NCI-H2171 (cell line): ENCODE measurements around the gene ANXA3.
"Not testable (repeated sequence)": the region's sequence is repeated elsewhere in the genome, so short reads cannot be mapped to it uniquely, and the experiment has no call there.

Experiments used
- DNase-seq: peaks from one replicate; lab custom pipeline; 2025; lab: John Stamatoyannopoulos, UW

ANXA3 gene

DNA sequence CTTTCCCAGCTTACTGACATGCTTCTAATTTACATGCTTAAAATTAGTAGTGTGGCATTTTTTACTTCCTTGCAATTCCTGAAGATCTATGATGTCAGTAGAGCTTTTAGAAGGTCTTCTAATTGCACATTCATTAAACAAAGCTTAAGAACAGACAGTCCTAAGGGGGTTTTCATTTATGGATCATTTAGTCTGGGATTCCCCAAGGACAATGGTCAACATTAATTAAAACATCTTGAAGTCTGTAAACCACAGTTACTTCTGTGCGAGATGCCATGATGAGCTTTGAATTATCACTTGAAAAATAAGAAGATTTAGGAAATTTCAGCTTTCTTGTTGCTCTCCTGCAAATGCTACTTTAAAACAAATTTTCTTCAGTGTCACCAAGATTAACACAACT is 20.2 kb downstream of the ANXA3 start:
- no peak for DNase-seq

DNA sequence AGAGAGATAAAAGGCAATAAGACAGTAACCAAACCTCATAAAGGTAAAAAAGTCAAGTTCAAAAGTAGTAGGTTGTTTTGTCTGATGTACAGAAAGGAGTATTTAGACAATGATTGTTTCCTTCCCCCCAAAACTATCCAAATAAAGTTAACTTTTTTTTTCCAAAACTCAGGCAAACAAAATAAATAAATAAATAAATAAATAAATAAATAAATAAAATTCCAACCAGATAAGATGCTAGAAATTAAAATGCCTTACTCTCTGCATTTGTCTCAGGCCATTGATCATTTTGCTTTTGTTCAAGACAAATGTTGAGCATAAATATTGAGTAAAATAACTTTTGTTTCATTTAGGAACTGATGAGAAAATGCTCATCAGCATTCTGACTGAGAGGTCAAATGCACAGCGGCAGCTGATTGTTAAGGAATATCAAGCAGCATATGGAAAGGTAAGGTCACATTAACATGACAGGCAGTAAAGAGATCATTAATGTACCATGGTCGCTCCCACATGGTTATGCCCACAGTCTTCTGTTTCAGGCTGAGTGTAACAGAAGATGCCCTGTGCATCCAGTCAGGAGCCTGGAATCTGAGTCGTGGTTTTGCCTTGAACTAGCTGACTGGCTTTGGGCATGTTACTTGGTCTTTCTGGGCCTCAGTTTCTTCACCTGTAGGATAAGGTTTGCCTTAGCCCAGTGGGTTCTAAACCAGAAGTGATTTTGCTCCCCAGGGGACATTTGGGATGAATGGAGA is 27.3 kb downstream of the ANXA3 start:
- DNase-seq = no peak

GRCh38 chr4:78581618-78582017 is 30.0 kb downstream of the ANXA3 start:
- no peak for DNase-seq

- no peak for DNase-seq
Measured at GRCh38 chr4:78584863-78585547, 33.4 kb downstream of the ANXA3 start.

DNA sequence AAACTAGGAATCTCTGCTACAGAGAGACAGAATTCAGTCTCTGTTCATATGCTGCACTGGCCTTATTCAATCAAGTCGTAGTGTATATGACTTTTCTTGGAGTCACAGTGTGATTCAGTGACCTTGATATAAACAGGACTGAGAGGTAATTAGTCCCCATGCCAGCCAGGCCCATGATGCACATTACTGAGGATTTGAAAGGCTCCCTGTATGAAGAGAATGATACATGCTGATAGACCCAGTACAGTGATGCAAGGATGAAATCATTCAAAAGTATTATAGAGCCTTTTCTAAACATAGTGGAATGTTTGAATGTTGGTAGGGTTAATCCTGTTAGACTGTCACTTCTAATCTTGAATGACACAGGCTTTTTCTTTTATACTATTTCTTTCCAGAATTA is 34.1 kb downstream of the ANXA3 start:
- no peak for DNase-seq

GRCh38 chr4:78588894-78589545 is 37.5 kb downstream of the ANXA3 start:
- DNase-seq = no peak

- DNase-seq = no peak
Measured at GRCh38 chr4:78591404-78591803, 39.8 kb downstream of the ANXA3 start.

GRCh38 chr4:78592088-78592783 is 40.7 kb downstream of the ANXA3 start:
- DNase-seq = no peak

- DNase-seq = no peak
Measured at GRCh38 chr4:78596111-78596742, 44.7 kb downstream of the ANXA3 start.

DNA sequence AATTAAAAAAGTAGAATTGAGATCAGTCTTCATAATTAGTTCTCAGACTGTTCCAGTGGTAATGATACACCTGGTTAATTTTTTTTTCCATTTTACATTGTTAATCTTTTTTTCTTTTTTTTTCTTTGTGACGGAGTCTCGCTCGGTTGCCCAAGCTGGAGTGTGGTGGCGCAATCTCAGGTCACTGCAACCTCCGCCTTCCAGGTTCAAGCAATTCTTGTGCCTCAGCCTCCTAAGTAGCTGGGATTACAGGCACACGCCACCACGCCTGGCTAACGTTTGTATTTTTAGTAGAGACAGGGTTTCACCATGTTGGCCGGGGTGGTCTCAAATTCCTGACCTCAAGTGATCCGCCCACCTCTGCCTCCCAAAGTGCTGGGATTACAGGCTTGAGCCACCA is 46.9 kb downstream of the ANXA3 start:
- DNase-seq = not testable (repeated sequence)

DNA sequence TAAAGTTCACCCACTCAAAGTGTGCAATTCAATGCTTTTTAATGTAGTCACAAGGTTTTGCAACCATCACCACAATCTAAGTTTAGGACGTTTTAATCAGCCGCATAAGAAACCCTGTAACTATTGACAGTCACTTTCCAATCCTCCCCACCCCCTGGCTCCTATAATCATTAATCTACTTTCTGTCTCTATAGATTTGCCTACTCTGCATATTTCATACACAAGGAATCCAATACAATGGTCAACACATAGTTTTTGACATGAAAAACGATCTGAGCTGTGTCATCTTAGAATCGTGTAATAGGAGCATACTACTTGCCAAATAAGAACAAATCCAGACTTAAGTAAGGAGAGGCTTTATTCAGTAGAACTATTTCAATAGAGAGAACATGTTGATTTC is 47.6 kb downstream of the ANXA3 start:
- no peak for DNase-seq

DNA sequence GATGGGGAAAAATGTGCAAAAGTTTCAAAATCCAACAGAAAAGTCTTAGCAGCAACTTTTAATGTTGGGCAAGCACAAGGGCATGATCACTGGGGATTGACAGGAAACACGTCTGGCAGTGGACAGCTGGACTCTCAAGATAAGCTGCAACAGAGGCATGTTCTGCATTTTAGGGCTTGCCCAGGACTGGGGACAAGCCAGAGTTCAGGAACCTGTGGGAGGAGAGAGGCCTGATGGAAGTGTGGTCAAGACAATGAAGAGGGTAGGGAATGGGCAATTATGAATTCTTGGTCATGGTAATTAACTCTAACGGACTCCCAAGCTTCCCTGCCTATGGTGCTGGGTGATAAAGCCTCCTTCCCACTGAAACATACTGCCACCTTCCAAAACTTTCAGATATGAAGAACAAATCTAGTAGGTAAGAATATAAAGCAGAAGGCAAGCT is 48.4 kb downstream of the ANXA3 start:
- DNase-seq = no peak

DNA sequence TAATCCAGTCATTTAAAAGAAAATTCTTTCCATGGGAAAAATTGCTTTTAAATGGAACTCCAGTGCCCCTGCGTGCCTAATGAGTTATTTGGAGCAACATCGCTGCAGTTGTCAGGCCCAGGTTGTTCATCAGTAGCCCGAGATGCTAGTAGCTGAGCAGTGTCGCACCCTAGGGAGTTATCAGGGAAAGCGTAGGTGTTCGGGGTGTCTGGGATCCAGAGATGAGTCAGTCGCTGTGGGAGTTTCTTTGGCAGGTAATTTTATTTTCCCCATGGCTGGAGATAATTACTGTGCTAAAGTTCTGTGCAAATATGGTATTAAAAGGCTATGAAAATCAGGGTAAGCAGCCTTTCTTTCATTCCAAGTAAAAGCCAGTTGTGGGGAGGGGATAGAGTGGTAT is 49.4 kb downstream of the ANXA3 start:
- DNase-seq = no peak

DNA sequence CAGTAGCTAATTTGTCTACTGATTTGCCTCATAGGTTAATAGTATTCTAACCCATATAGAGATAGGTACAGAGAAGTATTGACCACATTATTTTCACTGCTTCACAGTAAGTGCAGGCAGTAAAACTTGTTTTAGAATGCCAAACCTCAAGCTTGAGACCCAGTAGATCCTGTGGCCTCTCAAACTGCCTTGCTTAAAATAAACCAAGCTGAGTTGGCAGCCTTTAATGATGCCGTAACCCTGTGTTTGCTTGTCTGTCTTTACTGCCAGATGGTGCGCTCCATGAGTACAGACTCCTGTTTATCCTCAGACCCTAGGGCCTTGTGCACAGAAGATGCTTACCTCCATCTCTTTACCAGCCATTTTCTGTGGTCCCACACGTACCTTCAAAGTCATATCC is 50.8 kb downstream of the ANXA3 start:
- DNase-seq = no peak

DNA sequence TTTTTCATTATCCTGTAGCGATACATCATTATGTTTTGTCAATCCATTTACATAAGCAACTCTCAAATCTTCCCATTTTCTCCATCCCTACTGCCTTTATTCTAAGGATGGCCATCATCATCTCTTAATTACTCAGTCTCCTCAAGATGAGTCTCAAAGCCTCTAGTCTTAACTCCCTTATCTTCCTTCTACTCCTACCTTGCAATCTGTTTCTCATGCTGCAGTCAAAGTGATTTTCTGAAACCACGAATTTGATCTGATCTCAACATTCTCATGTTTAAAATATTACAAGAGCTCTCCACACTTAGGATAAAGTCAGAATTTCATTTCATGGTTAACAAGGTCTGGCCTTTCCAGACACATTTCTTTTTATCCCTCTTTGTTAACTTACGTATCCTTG is 51.8 kb downstream of the ANXA3 start:
- no peak for DNase-seq

DNA sequence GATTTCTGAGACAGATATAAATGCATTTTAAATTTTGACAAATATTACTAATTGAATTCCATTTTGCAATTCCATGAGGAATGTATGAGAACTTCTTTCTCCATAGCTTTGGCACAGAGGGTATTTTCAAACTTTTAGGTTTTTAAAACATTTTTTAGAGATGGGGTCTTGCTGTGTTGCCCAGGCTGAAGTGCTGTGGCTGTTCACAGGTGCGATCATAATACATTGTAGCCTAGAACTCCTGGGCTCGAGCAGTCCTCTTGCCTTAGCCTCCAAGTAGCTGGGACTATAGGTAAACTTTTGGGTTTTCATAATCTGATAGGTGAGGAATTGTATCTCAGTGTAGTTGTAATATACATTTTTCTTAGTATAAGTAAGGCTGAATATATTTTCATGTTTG is 53.4 kb downstream of the ANXA3 start:
- DNase-seq = no peak

DNA sequence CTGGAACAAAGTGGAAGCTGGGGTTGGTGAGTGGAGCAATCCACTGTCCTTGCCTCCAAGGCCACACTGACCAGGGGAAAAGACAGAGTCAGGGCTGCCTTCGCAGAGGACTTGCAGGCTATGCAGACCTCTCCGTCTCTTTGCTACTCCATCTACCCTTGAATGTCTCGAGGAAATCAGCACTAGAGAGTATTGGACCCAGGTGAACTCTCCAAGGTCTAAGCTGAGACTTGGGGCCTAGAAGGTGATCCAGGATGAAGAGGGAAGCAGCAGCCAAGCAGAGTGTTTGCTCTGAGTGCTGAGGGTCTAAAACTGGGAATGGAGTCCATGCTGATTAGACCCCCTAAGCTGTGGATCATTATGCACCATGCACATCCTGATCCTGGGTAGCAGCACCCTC is 54.5 kb downstream of the ANXA3 start:
- DNase-seq = no peak

- DNase-seq = no peak
Measured at GRCh38 chr4:78606530-78607095, 55.0 kb downstream of the ANXA3 start.

- no peak for DNase-seq
Measured at GRCh38 chr4:78608684-78609083, 57.1 kb downstream of the ANXA3 start.

DNA sequence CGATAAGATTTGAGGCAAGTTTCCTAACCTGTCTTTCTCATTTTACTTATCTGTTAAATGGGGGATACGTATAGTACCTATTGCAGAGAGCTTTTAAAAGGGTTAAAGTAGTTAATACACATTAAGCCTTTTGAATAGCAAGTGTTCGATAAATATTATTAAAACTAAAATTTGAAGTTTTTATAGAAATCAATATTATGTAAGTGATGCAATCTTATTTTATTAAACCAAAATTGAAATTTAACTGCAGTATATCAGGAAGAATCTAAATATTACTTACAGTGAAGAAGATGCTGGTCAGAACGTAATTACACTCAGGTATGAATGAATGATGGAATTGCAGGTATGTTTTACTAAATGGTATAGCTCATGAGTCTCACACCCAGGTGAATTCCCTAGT is 58.0 kb downstream of the ANXA3 start:
- DNase-seq = no peak

DNA sequence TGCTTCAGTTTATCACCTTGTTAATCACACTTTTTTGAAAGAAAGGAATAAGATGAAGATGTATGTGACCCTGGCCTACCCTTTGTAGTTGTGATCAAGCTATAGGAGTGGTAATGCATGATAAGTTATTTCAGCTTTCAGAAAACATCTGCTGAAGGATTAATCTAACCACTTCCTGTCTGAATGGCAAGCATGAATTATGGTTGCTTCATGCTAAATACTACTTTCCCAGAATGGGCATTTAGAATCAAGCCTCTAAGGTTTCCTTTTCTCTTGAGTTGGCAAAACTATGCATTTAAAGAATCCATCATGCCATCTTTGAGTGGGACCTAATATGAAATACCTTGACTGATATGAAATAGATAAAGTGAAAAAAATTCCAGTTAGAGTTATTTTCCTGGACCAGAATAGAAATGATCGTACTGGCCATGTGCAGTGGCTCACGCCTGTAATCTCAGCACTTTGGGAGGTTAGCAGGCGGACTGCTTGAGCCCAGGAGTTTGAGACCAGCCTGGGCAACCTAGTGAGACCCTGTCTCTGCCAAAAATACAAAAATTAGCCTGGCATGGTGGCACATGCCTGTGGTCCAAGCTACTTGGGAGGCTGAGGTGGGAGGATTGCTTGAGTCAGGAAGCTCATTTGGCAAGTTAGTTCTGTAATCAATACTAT is 59.1 kb downstream of the ANXA3 start:
- DNase-seq = no peak
